Fibroblast of skin of left biceps (primary cell): Measurements from ENCODE around the gene SLC52A1.
A peak's percentile ranks its signal among the peaks of the same experiment; 100 is the strongest.
"Not testable (repeated sequence)": the region's sequence is repeated elsewhere in the genome, so short reads cannot be mapped to it uniquely, and the experiment has no call there.

Source experiments
- DNase-seq, 2 experiments: peaks; one replicate each; pipeline ENCODE4 v3.0.0-alpha.2; 2013; ENCODE audit warnings: low read depth in 2 of 2

The SLC52A1 gene

GRCh38 chr17:5035315-5035714 is at the start of gene SLC52A1:
TSS of gene SLC52A1 (minus strand) at chr17:5035426. CDS start at chr17:5034606, 820 bp downstream.
- DNase-seq = no peak

GRCh38 chr17:5080591-5080990 is 45.4 kb upstream of the SLC52A1 start:
- DNase-seq = no peak

- DNase-seq = peak; percentile 54 to 58
These were observed 43.1 kb upstream of the SLC52A1 start, which contains the start of gene ZFP3 for GRCh38 chr17:5078106-5079028. TSS of gene ZFP3 (plus strand) at chr17:5078467. CDS start at chr17:5091505, 13,038 bp downstream.

GRCh38 chr17:5077781-5078105 is 42.5 kb upstream of the SLC52A1 start:
- DNase-seq = no peak

- DNase-seq = not testable (repeated sequence)
These were observed 42.0 kb upstream of the SLC52A1 start for GRCh38 chr17:5077275-5077674.

GRCh38 chr17:5075472-5075871 is 40.2 kb upstream of the SLC52A1 start:
- not testable (repeated sequence) for DNase-seq

GRCh38 chr17:5069724-5070123 is 34.5 kb upstream of the SLC52A1 start:
- DNase-seq = no peak

GRCh38 chr17:5068236-5068635 is 33.0 kb upstream of the SLC52A1 start:
- no peak for DNase-seq

GRCh38 chr17:5065227-5065744 is 30.1 kb upstream of the SLC52A1 start:
- DNase-seq = no peak

- DNase-seq = no peak
These were observed 20.3 kb upstream of the SLC52A1 start for GRCh38 chr17:5055543-5055942.

GRCh38 chr17:5050278-5050677 is 15.1 kb upstream of the SLC52A1 start:
- DNase-seq = peak in 1 of 2 experiments; percentile 2

GRCh38 chr17:5049314-5049841 is 14.2 kb upstream of the SLC52A1 start:
- no peak for DNase-seq

- DNase-seq = no peak
These were observed 12.2 kb upstream of the SLC52A1 start for GRCh38 chr17:5047446-5047845.

- DNase-seq = no peak
These were observed 10.3 kb upstream of the SLC52A1 start for GRCh38 chr17:5045496-5045895.

GRCh38 chr17:5044630-5045029 is 9.4 kb upstream of the SLC52A1 start:
- no peak for DNase-seq

- DNase-seq = no peak
These were observed 8.3 kb upstream of the SLC52A1 start for GRCh38 chr17:5043524-5043923.

- no peak for DNase-seq
These were observed 7.2 kb upstream of the SLC52A1 start for GRCh38 chr17:5042157-5043022.

GRCh38 chr17:5034651-5035050 is 575 bp downstream of the SLC52A1 start:
- no peak for DNase-seq

GRCh38 chr17:5034063-5034462 is 1.2 kb downstream of the SLC52A1 start:
- DNase-seq = no peak

GRCh38 chr17:5033352-5034015 is 1.7 kb downstream of the SLC52A1 start:
- DNase-seq = no peak

- DNase-seq = no peak
These were observed 2.4 kb downstream of the SLC52A1 start for GRCh38 chr17:5032865-5033264.
